ENCODE measurements around the gene KIAA1614.

Gene KIAA1614, protein sequence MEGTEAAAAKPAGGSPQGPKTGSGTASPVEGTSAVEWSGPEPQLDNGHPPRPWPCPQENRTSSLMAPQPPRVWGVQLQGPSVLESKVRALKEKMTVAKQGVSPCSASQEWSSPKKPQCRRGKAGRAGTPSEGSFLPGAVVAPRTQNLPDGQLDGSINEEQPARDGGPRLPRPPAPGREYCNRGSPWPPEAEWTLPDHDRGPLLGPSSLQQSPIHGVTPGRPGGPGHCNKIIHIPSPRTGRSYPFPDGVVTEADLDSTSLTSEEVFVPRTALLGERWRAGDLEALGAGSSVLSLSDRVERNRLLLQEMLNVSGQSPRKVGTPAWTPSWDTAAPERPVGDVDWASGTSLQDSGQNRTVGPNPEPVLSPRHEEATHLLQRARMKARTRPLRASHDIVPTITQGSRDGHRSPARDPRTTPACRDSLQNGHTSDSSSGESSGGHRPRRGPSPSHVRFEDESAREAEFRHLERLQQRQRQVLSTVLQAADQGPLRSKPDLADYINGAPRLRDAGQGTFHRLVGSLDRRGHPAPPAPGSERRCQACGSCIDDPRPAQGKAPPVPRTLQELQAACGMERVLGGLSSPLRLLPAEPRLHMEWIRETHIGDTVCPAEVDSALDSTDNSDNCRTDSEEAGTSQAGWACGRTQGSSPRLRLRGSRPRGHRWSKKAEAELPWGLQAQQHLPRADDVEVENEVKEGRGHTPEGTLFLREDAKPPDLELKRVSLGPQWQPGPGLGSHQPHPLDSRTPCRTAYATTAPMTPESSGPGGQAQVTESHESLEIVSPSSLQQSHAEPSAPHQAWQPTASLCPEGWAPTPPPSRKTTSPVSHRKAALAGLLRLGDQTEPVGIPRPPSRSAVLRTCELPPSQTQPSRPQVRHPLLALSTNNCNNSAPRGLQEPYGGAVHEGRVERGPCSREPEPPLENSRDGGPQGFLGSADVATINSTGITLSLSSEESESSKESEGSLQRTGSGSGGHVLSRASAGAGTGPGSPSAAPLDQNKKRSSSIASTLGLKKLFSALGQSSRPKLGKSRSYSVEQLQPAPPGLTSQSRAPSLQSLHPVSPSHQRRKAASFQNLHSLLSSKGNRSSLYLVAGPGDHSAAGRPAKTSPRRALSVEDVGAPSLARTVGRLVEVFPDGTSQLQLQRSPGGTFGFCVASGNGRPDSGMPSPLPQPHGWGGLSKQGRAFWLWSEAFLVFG

DNA sequence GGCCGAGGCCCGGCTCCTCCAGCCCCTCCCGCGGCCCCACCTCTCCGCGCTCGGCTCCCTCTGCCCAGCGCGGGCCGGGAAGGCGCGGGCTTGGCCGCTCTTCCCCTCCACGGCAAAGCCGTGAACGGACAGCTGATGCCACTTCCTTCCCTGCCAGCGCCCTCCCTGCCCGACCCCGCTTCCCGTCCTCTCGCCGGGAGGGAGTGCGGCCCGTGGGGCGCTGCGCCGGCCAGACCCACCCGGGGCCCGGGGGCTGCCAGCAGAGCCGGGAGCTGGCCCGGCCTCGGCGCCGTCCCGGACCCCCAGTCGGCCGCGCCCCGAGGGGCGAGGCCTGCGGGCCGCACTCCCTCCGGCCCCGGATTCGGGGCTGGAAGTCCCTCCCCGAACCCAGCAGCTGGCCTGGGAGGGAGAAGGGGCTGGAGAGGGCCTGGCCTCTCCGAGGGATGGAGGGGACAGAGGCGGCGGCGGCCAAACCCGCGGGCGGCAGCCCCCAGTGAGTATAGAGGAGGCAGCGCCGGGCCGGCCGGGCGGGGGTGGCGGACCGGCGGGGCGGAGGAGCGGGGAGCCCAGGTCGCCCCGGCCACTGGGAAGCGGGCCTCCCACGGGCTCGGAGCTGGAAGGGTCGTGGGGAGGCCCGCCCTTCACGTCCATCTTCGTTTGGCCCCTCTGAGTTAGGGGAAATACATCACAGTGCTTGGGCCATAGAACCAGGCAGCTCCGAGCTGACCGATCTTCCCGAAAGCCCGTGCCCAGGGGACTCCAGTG, at the start of gene KIAA1614:
TSS of gene KIAA1614 (plus strand) at position 97 of the 765 bp plus-strand sequence. CDS start at position 444, 347 bp downstream.
- DNase-seq = no peak

DNA sequence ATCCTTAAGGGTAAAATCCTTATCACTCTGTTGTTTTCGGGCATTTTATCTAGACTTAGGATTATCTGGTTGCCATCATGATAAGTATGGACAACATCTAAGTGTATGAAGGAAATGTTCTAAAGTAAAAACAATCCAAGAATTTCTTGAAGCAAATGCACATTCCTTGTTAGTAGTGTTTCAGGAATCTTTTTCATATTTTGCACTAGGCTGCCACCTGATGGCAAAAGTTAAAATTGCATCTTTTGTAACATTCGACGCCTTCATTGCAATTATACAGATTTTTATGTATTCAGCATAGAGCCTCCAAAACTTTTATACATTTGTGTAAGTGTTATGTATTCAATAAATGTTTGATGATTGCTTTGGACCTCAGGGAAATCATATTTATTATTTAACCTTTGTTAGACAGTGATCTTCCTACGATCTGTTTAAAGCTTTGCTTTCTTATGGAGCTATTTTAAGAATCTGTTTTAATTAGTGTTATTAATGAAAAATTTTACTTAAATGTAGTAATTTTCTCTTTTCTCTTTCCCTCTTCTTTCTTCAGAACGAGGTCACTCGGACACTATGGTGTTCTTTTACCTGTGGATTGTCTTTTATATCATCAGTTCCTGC, 49.4 kb upstream of the KIAA1614 start:
- no peak for DNase-seq

DNA sequence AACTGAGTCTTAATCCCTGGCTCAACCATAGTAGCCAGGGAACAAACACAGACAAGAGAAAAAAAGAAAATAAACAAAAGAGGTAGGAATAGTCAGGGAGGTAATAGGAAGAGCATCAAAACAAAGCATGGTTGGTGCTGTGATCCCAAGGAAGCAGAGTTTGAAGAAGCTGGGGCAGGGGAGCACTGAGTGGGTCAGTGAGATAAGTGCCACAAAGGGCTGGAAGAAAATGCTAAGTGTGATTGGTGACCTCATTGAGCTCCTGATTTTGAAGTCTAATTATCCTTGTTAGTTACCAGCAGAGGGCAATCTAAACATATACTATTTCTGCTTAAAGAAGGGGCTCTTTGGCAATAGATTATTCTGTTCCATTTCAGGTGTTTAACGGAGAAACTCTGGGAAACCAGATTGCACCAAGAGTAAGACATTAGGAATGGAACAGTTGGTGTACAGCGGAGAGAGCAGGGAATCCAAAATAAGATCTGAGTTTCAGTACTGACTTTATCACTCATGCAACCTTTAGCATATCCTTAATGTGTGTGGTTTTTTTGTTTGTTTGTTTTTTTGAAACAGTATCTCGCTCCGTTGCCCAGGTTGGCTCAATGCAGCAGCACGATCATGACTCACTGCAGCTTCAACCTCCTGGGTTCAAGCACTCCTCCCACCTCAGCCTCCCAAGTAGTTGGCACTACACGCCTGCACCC, 30.7 kb upstream of the KIAA1614 start:
- no peak for DNase-seq

DNA sequence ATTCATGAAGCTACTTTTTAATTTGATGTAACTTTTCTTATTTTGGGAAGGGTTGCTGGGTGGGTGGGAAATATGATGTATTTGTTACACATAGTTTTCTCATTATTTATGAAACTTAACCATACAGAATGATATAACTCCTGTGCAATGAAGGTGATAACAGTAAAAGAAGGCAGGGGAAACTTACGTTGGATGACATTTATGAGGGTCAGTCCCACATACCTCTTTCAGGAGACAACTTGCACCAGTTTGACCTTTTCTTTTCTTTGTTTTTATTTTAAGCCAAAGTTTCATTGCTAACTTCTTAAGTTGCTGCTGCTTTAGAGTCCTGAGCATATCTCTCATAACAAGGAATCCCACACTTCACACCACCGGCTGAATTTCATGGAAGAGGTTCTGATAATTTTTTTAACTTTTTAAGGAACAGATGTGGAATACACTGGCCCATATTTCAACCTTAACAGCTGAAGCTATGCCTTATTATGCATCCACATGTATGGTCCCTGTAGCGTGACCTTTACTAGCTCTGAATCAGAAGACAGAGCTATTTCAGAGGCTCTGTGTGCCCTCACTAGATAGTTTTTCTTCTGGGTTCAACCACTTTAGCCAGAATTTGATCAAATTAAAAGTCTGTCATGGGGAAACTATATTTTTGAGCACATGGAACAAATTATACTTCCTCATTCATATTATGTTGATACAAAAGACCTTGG, 28.0 kb upstream of the KIAA1614 start:
- DNase-seq = no peak

DNA sequence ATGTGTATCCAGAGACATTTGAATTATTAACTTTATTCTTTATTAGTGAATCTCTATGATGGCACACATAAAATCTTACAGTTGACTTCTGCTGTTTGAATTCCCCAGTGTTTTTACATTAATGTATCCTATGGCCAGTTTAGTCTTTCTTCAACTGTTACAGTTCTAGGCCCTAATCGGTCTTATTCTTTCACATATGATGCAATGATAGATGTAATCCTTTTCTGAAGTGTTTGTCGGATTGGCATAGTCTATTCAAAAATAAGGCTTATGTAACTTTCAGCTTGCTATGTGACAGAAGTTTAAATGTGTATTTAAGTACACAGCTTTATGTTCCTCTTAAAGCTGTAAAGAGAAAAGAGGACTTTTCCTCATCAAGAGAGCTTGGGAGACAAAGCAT, 26.4 kb upstream of the KIAA1614 start:
- DNase-seq = no peak

DNA sequence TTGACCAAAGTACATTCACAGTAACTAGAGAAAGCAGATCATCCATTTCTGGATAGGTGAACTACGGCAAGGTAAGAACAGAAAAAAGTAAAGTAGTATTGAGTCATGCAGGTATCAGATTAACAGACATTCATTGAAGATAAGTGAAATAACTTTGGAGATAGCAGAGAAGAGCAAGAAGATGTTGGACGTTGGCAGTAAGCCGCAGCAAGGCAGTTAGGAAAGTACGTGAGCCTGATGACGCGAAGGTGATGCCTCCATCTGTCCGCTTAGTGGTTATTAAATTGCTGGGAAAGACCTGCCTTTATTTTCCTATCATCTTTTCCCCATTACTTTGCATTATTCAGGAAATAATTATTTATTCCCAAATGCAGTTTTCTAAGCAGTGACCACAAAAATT, 24.9 kb upstream of the KIAA1614 start:
- no peak for DNase-seq

DNA sequence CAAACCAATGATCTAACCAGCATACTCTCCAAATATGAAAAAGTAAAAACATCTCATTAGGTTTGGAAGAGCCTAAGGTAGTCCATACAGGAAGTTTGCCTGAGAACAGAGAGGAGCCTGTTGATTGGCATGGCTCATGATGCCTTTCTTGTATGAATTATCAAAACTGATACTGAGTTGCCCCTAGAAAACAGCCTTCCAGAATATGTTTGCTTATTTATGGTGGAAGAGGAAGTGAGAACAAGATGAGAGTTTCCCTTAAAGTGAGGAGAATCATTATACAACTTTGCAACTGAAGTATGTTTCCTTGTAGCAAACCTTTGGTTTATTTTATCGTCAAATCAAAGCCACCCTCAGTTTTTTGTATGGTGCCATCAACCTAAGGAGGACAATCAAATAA, 23.8 kb upstream of the KIAA1614 start:
- no peak for DNase-seq

DNA sequence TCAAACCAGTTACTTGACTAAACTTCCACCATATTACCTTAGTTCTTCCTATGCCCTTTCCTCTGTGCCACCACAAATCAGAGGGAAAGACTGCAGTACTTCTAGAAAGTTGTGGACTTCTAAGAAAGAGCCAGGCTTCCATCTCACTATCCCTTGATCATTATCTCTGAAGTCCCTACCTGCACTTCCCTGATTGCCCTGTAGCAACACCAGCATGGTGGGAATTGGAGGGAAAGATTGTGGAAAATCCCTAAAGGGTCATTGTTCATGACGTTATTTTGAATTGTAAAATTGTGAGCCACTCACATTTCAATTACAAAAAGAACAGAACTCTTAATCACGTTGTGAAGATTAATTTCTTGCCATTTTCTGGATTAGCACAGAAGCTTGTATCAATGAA, 23.4 kb upstream of the KIAA1614 start:
- DNase-seq = no peak

DNA sequence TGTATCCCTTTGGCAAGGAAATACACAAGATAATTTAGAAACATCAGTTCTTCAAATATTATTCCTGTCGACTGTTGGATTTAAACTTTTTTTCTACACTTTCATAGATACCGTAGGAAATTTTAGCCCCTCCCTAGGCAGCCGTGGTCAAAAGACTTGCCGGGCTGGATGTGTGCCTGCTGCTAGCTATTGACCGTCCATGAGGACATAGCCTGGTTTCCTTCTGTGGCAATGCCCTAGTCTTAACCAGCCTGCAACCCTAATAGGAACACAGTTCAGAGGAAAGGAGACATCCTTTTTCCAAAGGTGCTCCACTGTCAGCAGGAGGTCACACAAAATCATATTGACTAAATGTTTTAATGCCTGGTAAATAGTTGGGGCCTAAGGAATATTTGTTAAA, 20.4 kb upstream of the KIAA1614 start:
- DNase-seq = no peak

DNA sequence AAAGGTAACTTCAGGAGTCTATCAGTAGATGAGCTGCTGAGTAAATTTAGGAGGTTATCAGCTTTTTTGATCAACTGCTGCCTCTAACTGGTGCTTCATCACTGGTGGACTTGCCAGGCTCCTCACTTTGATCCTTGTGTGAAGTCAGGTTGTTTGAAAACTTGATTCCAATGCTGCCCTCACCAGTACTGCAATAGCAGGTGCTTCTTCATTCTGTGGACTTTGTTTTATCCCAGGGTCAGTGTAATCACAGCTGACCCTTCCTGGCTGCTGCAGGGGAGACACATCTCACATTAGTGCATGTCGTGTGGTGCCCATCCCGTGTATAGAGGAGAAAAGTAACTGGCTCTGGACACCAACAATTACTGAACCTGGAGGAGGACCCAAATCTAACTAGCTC, 20.0 kb upstream of the KIAA1614 start:
- no peak for DNase-seq

DNA sequence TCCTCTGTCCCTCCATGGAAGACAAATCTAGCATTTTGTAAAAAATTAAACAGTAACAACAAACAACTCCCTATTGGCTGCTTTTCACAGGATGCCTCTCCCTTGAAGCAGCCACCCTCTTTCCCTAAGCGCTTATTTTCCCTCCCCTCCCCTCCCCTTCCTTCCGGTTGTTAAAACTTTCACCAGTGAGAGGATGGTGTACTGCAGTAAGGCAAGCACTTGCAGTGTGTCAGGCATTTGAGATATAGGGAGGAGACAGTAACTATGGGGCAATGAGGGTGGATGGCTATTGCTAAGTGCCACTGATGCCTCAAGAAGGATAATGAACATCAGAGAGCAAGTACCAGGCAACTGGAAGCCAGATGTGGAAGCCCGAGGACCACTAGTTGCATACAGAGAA, 19.1 kb upstream of the KIAA1614 start:
- no peak for DNase-seq

DNA sequence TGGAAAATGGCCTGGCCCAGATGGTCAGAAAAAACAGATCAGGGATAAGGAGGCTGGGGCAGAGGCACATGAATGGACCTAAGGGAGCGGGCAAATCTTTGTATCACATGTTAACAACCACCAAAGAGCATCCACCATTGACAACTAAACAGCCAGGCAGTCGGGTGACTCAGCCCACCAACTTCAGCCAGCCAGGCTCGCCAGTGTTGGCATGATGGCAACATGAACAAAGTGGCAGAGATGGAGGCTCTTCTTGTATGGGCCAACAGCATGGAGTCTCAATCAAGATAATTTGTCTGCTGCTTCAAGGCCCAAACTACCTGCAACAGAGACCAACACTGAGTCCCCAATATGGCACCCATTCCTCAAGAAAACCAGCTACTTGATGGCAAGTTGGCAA, 16.5 kb upstream of the KIAA1614 start:
- no peak for DNase-seq

DNA sequence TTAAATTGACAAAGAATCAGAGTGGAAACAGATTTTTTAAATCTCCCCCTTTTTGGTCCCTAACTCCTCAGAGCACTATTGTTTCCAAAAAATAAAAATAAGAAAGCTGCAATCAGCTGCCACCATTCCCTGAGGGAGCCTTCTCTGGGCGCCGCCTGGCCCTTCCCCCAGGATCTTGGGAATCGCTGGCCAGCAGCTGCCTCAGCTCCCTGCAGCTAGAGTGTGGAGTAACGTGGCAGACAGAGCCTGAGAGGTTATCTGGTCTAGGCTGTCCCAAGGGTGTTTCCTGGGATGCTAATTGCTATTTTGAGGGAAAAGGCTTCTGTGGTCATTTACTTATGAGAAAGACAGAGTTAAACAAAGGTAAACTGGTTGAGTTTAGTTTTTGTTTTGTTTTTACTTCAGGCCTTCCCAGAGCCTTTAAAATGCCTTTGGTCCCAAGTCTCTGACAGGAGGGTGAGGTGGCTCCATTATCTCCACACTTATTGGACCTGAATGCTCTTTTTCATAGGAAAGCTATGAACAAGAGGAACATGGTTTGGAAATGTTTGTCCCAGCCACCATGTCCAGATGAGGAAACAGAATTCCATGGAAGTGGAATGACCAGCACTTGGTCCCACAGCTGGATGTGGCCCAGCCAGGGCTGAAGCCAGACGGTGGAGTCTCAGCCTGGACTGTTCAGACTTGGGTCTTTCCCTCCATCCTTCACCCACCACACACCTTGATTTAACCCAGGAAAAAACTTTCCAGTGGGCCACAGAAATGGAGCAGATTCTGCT, 14.1 kb upstream of the KIAA1614 start:
- no peak for DNase-seq

DNA sequence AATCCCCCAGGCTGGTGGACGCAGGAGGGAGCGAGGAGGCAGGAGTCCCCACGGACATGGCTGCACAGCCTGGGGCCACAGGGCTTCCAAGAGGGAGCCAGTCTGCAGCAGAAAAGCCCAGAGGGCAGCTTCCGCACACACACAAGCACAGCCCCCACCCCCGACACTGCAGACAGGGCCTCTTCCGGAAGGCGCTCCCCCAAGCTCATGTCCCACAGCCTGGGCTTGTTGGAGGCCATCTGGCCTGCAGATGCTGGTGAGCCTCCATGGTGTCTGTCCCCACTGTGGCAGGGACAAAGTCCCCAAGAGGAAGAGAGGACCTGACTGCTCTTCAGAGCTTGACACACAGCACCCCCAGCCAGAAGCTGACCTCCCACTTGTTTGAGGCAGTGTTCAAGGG, 13.4 kb upstream of the KIAA1614 start:
- no peak for DNase-seq

DNA sequence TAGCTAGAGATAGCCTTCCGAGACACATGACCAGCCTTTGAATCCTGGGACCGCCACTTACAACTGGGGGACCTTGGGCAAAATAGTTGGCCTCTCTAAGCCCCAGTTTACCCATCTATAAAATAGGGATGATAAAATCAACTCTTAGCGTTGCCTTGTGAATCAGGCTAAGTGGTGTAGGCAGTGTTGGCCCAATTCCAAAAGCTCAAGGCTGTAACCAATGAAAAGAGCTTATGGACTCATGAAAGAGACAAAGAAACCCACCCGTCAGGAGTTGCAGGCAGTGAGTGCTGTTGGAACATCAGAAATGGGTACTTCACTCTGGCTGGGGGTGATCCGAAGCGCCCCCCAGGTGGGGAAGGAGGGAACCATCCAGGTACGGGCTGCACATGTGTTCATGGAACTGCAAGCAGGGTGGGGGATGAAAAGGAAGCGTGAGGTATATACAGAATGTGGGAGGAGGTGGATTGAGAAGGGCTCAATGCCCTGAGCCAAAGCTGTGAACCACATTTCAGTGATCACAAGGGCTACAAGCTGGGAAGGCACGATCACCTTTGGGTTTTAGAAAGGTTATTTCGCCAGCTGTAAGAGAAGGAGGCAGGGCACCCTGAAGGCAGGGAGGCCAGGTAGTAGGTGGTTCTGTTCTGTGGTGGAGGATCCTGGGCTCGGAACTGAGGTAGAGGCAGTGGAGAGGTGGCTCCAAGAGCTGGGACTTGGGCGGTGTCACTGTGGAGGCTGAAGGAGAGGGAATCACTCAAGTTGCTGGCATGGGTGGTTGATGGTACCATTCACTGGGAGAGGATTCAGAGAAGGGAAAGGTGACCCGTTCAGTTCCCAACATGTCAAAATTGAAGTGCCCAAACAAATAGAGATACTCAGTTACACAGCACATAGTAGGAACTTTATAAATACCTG, 11.4 kb upstream of the KIAA1614 start:
- no peak for DNase-seq

DNA sequence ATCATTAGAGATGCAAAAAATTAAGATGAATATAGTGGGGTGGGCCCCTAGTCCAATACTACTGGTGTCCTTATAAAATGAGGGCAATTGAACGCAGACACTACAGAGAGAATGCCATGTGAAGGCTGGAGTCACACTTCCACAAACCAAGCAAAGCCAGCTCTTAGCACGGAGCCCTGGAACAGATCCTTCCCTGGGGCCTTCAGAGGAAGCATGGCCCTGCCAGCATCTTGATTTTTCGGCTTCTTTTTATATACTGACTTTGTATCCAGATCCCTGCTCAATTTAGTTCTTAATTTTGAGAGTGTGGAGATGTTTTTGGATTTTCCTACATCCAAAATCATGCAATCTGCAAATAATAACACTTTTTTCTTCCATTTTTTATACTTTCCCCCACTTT, 10.2 kb upstream of the KIAA1614 start:
- DNase-seq = no peak

DNA sequence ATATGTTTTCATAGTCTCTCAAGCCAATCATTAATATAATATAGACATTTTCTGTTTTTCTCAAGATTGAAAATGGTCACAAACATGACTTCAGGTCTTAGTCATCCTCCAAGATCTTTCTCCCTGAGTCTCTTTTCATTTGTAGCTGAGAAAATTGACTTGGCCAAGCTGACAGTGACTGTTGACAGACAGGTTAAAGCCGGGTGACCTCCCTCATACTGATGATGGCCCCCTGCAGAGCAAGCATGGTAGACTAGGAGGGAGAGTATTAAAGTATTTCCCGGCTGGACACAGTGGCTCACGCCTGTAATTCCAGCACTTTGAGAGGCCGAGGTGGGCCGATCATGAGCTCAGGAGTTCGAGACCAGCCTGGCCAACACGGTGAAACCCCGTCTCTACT, 6.8 kb upstream of the KIAA1614 start:
- DNase-seq = no peak

DNA sequence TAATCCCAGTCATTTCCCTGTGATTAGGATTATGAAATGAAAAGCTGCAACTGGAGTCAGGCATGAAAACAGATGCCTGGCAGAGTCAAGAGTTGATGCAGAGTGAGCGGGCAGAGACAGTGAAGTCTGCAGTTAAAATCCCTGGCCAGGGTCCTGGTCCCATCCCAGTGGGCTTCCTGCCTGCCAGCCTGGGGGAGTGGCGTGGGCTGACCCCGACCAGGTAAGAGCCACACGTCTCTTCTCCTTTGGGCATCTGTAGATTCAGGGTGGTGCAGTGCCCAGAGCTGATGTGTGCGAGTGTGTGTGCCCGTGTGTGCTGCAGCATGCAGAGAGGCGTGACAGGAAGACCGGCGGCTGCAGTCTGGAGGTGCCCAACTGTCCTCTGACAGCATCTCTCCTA, 6.2 kb upstream of the KIAA1614 start:
- no peak for DNase-seq
